Measurements from ENCODE around the gene VPS37B. TPM values are rescaled to one million over a fixed set of nuclear protein-coding genes. Genes with fewer than 3 reads are reported as not detected.

Gene VPS37B
- total RNA-seq, 2 experiments from 2014 or later: 97.7 to 104 TPM

DNA sequence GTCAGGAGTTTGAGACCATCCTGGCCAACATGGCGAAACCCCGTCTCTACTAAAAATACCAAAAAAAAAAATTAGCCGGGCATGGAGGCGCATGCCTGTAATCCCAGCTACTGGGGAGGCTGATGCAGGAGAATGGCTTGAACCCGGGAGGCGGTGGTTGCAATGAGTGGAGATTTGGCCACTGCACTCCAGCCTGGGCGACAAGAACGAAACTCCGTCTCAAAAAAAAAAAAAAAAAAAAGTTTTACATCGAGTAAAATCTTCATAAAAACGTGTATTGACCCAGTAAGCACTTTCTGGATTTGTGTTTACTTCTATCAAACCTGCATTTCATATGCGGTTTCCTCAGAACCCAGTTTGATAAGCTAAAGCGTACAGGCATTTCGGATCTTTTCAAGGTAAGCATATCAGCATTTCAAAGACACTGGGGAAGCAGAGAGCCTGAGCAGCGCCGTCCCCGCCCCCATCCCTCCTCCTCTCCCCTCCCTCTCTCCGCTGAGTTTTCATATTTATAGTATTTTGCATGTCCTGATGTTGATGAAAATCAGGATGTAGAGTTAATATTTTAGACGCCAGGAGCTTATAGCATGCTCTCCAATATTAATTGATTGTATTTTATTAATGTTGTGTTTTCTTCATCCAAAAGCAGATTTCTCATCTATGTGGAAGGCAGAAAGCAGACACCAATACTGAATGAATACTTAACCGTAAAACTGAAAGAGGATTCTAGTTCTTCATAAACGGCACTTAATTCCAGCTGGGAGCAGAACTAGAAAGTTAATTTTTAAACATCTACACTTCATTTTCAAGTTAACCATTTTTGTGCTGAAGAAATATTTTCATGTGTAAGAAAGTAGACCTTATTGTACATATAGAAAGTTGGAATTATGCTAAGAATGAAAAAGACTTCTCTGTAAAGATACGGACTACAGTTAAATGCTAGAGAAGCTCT, 69.9 kb downstream of the VPS37B start:
- H3K4me1 Mint-ChIP-seq (ENCODE audit: low read depth): no peaks in the 10 kb centered on the region
- intact Hi-C loops (cut with DNase I, micrococcal nuclease): no loop called here
- H3K9me3 Mint-ChIP-seq: no peaks in the 10 kb centered on the region
- no peak overlapping the region for H3K27ac ChIP-seq (ENCODE audit: low read depth in 1 of 2, low read length in 2 of 2)
- H3K27me3 Mint-ChIP-seq: no peaks in the 10 kb centered on the region
- no peaks in the 10 kb centered on the region for H3K9me3 ChIP-seq (ENCODE audit: control insufficient read depth in 1 of 2, insufficient read depth in 1 of 2, low read length in 2 of 2)
- DNase-seq (peak in 3 of 14 experiments; percentile 13 to 47 (median 42)), ATAC-seq (ENCODE audit: poor library complexity) (peak; percentile 49)
- no peak overlapping the region for H3K27ac Mint-ChIP-seq
- H3K4me3 ChIP-seq (ENCODE audit: low read length): no peak overlapping the region
- POLR2A ChIA-PET: interaction anchor here (0.6 to 3.2 kb wide), 3 partner anchors 10 to 412 kb away, joined by 3 to 22 read pairs (median 5); partner anchors contain the start of gene HIP1R
- no peaks in the 10 kb centered on the region for H3K36me3 ChIP-seq (ENCODE audit: insufficient read depth, low read length)
- CTCF ChIA-PET: no interaction called here
- TF ChIP-seq, protein P1, sequence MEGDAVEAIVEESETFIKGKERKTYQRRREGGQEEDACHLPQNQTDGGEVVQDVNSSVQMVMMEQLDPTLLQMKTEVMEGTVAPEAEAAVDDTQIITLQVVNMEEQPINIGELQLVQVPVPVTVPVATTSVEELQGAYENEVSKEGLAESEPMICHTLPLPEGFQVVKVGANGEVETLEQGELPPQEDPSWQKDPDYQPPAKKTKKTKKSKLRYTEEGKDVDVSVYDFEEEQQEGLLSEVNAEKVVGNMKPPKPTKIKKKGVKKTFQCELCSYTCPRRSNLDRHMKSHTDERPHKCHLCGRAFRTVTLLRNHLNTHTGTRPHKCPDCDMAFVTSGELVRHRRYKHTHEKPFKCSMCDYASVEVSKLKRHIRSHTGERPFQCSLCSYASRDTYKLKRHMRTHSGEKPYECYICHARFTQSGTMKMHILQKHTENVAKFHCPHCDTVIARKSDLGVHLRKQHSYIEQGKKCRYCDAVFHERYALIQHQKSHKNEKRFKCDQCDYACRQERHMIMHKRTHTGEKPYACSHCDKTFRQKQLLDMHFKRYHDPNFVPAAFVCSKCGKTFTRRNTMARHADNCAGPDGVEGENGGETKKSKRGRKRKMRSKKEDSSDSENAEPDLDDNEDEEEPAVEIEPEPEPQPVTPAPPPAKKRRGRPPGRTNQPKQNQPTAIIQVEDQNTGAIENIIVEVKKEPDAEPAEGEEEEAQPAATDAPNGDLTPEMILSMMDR (IDR thresholded peaks at IDR 0.05): no peak
- H3K27me3 ChIP-seq (ENCODE audit: control insufficient read depth in 1 of 2, insufficient read depth in 2 of 2, low read length in 2 of 2): no peaks in the 10 kb centered on the region
- H3K36me3 Mint-ChIP-seq (ENCODE audit: low read depth): no peaks in the 10 kb centered on the region
- peaks cover 6% of the 10 kb centered on the region for H3K4me1 ChIP-seq (ENCODE audit: insufficient read depth, low read length)
- H3K4me3 Mint-ChIP-seq: peak overlapping the region; percentile 38

- ChIA-PET CTCF (no interaction called here), POLR2A (no interaction called here)
- ATAC-seq (ENCODE audit: poor library complexity): no peak
- TF ChIP-seq, protein P1 (IDR thresholded peaks at IDR 0.05): no peak
- no peaks in the 10 kb centered on the region for H3K36me3 ChIP-seq (ENCODE audit: insufficient read depth, low read length)
- Mint-ChIP-seq H3K27ac (no peak overlapping the region), H3K4me3 (no peak overlapping the region), H3K9me3 (no peaks in the 10 kb centered on the region), H3K4me1 (ENCODE audit: low read depth) (no peaks in the 10 kb centered on the region), H3K36me3 (ENCODE audit: low read depth) (no peaks in the 10 kb centered on the region), H3K27me3 (no peaks in the 10 kb centered on the region)
- H3K9me3 ChIP-seq (ENCODE audit: control insufficient read depth in 1 of 2, insufficient read depth in 1 of 2, low read length in 2 of 2): no peaks in the 10 kb centered on the region
- H3K4me3 ChIP-seq (ENCODE audit: low read length): no peak overlapping the region
- H3K27me3 ChIP-seq (ENCODE audit: control insufficient read depth in 1 of 2, insufficient read depth in 2 of 2, low read length in 2 of 2): no peaks in the 10 kb centered on the region
- peaks cover 6% of the 10 kb centered on the region for H3K4me1 ChIP-seq (ENCODE audit: insufficient read depth, low read length)
- intact Hi-C loops (cut with DNase I, micrococcal nuclease): no loop called here
- no peak for DNase-seq
- H3K27ac ChIP-seq (ENCODE audit: low read depth in 1 of 2, low read length in 2 of 2): no peak overlapping the region
These were observed 72.5 kb downstream of the VPS37B start for GRCh38 chr12:122823429-122823828.

GRCh38 chr12:122820838-122821271, 75.1 kb downstream of the VPS37B start:
- intact Hi-C loops (cut with DNase I, micrococcal nuclease): no loop called here
- H3K4me3 ChIP-seq (ENCODE audit: low read length): no peak overlapping the region
- H3K9me3 ChIP-seq (ENCODE audit: control insufficient read depth in 1 of 2, insufficient read depth in 1 of 2, low read length in 2 of 2): no peaks in the 10 kb centered on the region
- Mint-ChIP-seq H3K27ac (no peak overlapping the region), H3K9me3 (no peaks in the 10 kb centered on the region), H3K27me3 (no peaks in the 10 kb centered on the region), H3K4me1 (ENCODE audit: low read depth) (no peaks in the 10 kb centered on the region), H3K36me3 (ENCODE audit: low read depth) (no peaks in the 10 kb centered on the region), H3K4me3 (no peak overlapping the region)
- H3K27ac ChIP-seq (ENCODE audit: low read depth in 1 of 2, low read length in 2 of 2): no peak overlapping the region
- no peak for DNase-seq
- H3K4me1 ChIP-seq (ENCODE audit: insufficient read depth, low read length): peaks cover 4% of the 10 kb centered on the region
- no peaks in the 10 kb centered on the region for H3K27me3 ChIP-seq (ENCODE audit: control insufficient read depth in 1 of 2, insufficient read depth in 2 of 2, low read length in 2 of 2)
- no peaks in the 10 kb centered on the region for H3K36me3 ChIP-seq (ENCODE audit: insufficient read depth, low read length)
- TF ChIP-seq, protein P1 (IDR thresholded peaks at IDR 0.05): no peak
- no peak for ATAC-seq (ENCODE audit: poor library complexity)
- ChIA-PET CTCF (no interaction called here), POLR2A (no interaction called here)

Measured in CD4-positive, alpha-beta T cell (primary cell).